GM13977 (cell line): ENCODE data around the gene DTX3L.

Experiments used
- DNase-seq: peaks from one replicate; pipeline ENCODE4 v3.0.0; 2012; ENCODE audit warnings: low spot score
- in situ Hi-C: fragments of 300-500 bp; cut with MboI; formaldehyde crosslinking; loops from one replicate; pipeline ENCODE4 v1.12.0; 2022; ENCODE audit warnings: low sequenced_read_pairs, low pct_unique_long_range_greater_than_20kb, mixed read lengths, inconsistent platforms; ENCODE audit not compliant: unreplicated experiment
- TF ChIP-seq, protein P1 (sequence below): IDR thresholded peaks from 2 replicates; pipeline ENCODE4 v1.5.1; 2012; ENCODE audit warnings: mild to moderate bottlenecking, control low read depth; ENCODE audit not compliant: insufficient read depth; ENCODE audit errors: extremely low read depth, missing control alignments

The DTX3L gene

DNA sequence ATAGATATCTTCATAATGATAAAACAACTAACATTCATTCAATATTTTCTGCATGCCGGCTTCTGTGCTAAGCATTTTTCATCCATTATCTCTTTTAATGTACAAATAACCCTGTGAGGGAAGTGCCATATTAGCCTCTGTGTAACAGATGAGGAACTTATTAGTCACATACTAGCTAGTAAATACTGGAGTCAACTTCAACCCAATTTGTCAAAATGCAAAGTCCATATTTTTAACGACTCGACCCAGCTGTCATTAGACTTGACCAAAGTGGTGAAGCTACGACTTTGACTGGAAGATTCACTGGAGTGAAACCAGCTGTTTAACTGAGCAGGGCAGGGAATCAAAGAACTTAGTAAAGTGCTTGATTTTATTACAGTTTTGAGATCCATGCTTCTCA is 54.9 kb downstream of the DTX3L start:
- TF ChIP-seq, protein P1, sequence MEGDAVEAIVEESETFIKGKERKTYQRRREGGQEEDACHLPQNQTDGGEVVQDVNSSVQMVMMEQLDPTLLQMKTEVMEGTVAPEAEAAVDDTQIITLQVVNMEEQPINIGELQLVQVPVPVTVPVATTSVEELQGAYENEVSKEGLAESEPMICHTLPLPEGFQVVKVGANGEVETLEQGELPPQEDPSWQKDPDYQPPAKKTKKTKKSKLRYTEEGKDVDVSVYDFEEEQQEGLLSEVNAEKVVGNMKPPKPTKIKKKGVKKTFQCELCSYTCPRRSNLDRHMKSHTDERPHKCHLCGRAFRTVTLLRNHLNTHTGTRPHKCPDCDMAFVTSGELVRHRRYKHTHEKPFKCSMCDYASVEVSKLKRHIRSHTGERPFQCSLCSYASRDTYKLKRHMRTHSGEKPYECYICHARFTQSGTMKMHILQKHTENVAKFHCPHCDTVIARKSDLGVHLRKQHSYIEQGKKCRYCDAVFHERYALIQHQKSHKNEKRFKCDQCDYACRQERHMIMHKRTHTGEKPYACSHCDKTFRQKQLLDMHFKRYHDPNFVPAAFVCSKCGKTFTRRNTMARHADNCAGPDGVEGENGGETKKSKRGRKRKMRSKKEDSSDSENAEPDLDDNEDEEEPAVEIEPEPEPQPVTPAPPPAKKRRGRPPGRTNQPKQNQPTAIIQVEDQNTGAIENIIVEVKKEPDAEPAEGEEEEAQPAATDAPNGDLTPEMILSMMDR = no peak
- in situ Hi-C loops = no loop called here
- DNase-seq = no peak

- no peak for DNase-seq
- in situ Hi-C loops = no loop called here
- TF ChIP-seq, protein P1 = no peak
Observed at GRCh38 chr3:122620399-122620798, 56.3 kb downstream of the DTX3L start.

- TF ChIP-seq, protein P1 = no peak
- in situ Hi-C loops = no loop called here
- DNase-seq = peak; percentile 21
Observed at GRCh38 chr3:122621112-122621511, 57.0 kb downstream of the DTX3L start.

- DNase-seq = no peak
Observed at GRCh38 chr3:122623031-122623829, 59.1 kb downstream of the DTX3L start.

More at GRCh38 chr3:122623031-122623829, 59.1 kb downstream of the DTX3L start:
- TF ChIP-seq, protein P1 = no peak
- in situ Hi-C loops = no loop called here
